PC-3 (cell line): ENCODE results near the gene SYVN1. TPM values are rescaled to one million over a fixed set of nuclear protein-coding genes. Genes with fewer than 3 reads are reported as not detected.

Experiments
- ATAC-seq: fragments of 200-7000 bp; cut with Tn5 transposase; 2 replicates; pipeline ENCODE4 v1.9.1; 2020; ENCODE audit warnings: mild to moderate bottlenecking, moderate library complexity
- BruUV-seq: library from RNA; stranded (reverse); fragments of 400-500 nt; replicated peaks from 2 replicates; lab custom pipeline; 2021; lab: Mats Ljungman, UMichigan
- CTCF ChIA-PET: fragments of 300-600 bp; sonication (Branson Sonifier 250); formaldehyde crosslinking; loops from one replicate; lab custom pipeline; 2022; ENCODE audit warnings: antibody characterized with exemption; lab: Charles Lee
- POLR2A ChIA-PET: fragments of 300-600 bp; sonication (Branson Sonifier 250); formaldehyde crosslinking; loops from one replicate; lab custom pipeline; 2022; ENCODE audit warnings: antibody characterized with exemption; ENCODE audit not compliant: unreplicated experiment; lab: Charles Lee
- DNase-seq: peaks from one replicate; pipeline ENCODE4 v3.0.0-alpha.2; 2015
- H2AFZ ChIP-seq: fragments of 300-600 bp; sonication (generic); 2 replicates; pipeline ENCODE4 v1.6.0; 2016; ENCODE audit warnings: antibody characterized with exemption, low read length
- H3F3A ChIP-seq: fragments of 300-600 bp; sonication (generic); one replicate; pipeline ENCODE4 v1.6.0; 2017; ENCODE audit warnings: antibody characterized with exemption, low read length, control low read depth, mild to moderate bottlenecking; ENCODE audit not compliant: unreplicated experiment
- H3K27ac ChIP-seq: fragments of 300-600 bp; sonication (generic); 2 replicates; pipeline ENCODE4 v1.5.1; 2016; ENCODE audit warnings: mild to moderate bottlenecking, low read length
- H3K27me3 ChIP-seq: fragments of 300-600 bp; sonication (generic); 2 replicates; pipeline ENCODE4 v1.6.1; 2016; ENCODE audit warnings: low read length, mixed read lengths
- H3K36me3 ChIP-seq: fragments of 300-600 bp; sonication (generic); 2 replicates; pipeline ENCODE4 v1.6.1; 2016; ENCODE audit warnings: low read depth, mixed run types, low read length, mixed read lengths
- H3K4me1 ChIP-seq: fragments of 300-600 bp; sonication (generic); 2 replicates; pipeline ENCODE4 v1.5.1; 2016; ENCODE audit warnings: low read length; ENCODE audit not compliant: insufficient read depth
- H3K4me2 ChIP-seq: fragments of 300-600 bp; sonication (generic); 2 replicates; pipeline ENCODE4 v1.6.0; 2016; ENCODE audit warnings: low read length
- H3K4me3 ChIP-seq: fragments of 300-600 bp; sonication (generic); 2 replicates; pipeline ENCODE4 v1.5.1; 2016; ENCODE audit warnings: mild to moderate bottlenecking, low read length, mixed read lengths
- H3K79me2 ChIP-seq: fragments of 300-600 bp; sonication (generic); 2 replicates; pipeline ENCODE4 v1.6.1; 2017; ENCODE audit warnings: low read length, mixed read lengths
- H3K9ac ChIP-seq: fragments of 300-600 bp; sonication (generic); 2 replicates; pipeline ENCODE4 v1.6.0; 2016; ENCODE audit warnings: mild to moderate bottlenecking, low read length
- H3K9me2 ChIP-seq: fragments of 300-600 bp; sonication (generic); replicated peaks from 2 replicates; pipeline ENCODE4 v1.6.1; 2016; ENCODE audit warnings: mixed run types, low read length, mixed read lengths
- H3K9me3 ChIP-seq: fragments of 300-600 bp; sonication (generic); 2 replicates; pipeline ENCODE4 v1.6.1; 2016; ENCODE audit warnings: low read length, mixed read lengths
- H4K20me1 ChIP-seq: fragments of 300-600 bp; sonication (generic); 2 replicates; pipeline ENCODE4 v1.6.1; 2016; ENCODE audit warnings: low read length, mixed read lengths
- EZH2 ChIP-seq: fragments of 300-600 bp; sonication (generic); IDR thresholded peaks from one replicate; pipeline ENCODE4 v1.6.1; 2017; ENCODE audit warnings: antibody characterized with exemption, mild to moderate bottlenecking, low read length; ENCODE audit not compliant: unreplicated experiment
- EZH2phosphoT487 ChIP-seq: fragments of 300-600 bp; sonication (generic); IDR thresholded peaks from 2 replicates; pipeline ENCODE4 v1.6.1; 2018; ENCODE audit warnings: mild to moderate bottlenecking, antibody characterized with exemption, low read length, borderline replicate concordance
- intact Hi-C: fragments of 100-400 bp; cut with micrococcal nuclease; formaldehyde crosslinking; loops from 2 replicates; pipeline ENCODE4 v1.9.0; 2023
- total RNA-seq: library from RNA; depleted of rRNA; stranded (reverse); fragments of >200 nt; gene quantifications from 2 replicates; pipeline ENCODE4 v1.2.3, GENCODE V29; 2014
- TF ChIP-seq, protein P1 (sequence below): fragments of 300-600 bp; sonication (generic); conservative IDR thresholded peaks from 2 replicates; pipeline ENCODE4 v1.5.1; 2017; ENCODE audit warnings: antibody characterized with exemption, low read depth, mild to moderate bottlenecking, low read length

SYVN1 gene
- total RNA-seq, 1 experiment from 2014 or later, result 22.3 TPM

GRCh38 chr11:65135633-65136145, 1.4 kb upstream of the SYVN1 start:
- Histone ChIP-seq H4K20me1 (no peaks in the 10 kb centered on the region; the same call in 1 of the 2 replicates), H2AFZ (peak overlapping the region; percentile 79), H3K4me2 (peak overlapping the region; percentile 96), H3K4me3 (peak overlapping the region; percentile 90), H3K79me2 (peaks cover 35% of the 10 kb centered on the region), H3K36me3 (peaks cover 22% of the 10 kb centered on the region; the same call in 1 of the 2 replicates), H3K27me3 (0 out of 2 replicates have a peak, but pooled peaks cover 3% of the 10 kb centered on the region), H3F3A (no peaks in the 10 kb centered on the region), H3K9ac (peak overlapping the region; percentile 98), H3K9me2 (no peaks in the 10 kb centered on the region), H3K27ac (peak overlapping the region; percentile 95), H3K9me3 (no peaks in the 10 kb centered on the region), H3K4me1 (peaks cover 16% of the 10 kb centered on the region)
- TF ChIP-seq EZH2 (no peak), EZH2phosphoT487 (no peak)
- TF ChIP-seq, protein P1, sequence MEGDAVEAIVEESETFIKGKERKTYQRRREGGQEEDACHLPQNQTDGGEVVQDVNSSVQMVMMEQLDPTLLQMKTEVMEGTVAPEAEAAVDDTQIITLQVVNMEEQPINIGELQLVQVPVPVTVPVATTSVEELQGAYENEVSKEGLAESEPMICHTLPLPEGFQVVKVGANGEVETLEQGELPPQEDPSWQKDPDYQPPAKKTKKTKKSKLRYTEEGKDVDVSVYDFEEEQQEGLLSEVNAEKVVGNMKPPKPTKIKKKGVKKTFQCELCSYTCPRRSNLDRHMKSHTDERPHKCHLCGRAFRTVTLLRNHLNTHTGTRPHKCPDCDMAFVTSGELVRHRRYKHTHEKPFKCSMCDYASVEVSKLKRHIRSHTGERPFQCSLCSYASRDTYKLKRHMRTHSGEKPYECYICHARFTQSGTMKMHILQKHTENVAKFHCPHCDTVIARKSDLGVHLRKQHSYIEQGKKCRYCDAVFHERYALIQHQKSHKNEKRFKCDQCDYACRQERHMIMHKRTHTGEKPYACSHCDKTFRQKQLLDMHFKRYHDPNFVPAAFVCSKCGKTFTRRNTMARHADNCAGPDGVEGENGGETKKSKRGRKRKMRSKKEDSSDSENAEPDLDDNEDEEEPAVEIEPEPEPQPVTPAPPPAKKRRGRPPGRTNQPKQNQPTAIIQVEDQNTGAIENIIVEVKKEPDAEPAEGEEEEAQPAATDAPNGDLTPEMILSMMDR, result no peak
- ATAC-seq, result no peak
- ChIA-PET CTCF (interaction anchor here (0.6 to 1.1 kb wide), 2 partner anchors 46 to 793 kb away, joined by 4 read pairs; partner anchors contain the start of gene CAPN1), POLR2A (interaction anchor here (0.6 to 1.8 kb wide), 6 partner anchors 13 to 64 kb away, joined by 3 to 24 read pairs (median 4); partner anchors contain the start of genes CAPN1, FAU and MRPL49)
- intact Hi-C loops, result loop anchor here (1.0 kb wide), 2 partner anchors 13 to 47 kb away; partner anchors contain the start of genes FAU and MRPL49
- DNase-seq, result no peak
- BruUV-seq, result no TSS peak

DNA sequence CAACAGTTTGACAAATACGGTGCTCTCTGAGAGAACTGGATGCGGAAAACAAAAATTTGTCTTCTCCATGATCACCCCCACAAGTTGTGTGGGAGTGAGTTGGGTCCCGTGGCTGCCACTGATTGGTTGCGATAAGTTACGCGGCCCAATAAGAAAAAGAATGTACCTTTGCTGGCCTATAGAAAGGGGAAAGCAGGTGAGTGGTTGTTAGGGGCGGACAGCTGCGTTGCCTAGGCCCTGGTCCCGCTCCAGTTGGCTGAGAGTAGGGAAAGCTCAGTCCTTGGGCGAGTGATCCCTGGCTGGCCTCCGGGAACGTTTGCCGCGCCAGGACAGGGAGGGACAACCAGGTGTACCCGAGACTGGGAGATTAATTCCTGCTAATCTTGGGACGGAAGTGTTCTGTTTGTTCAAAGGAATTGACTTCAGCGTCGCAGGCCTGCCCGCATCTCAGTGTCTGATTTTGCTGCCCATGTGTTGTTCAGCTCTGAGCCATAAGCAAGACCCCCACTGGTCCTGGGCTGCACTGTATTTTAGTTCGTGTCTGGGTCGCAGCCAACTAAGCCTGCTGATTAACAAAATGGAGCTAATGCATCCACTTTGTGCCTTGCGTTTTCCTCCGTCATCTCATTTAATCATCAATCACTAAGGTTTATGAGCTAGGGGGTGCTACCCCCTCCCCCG, 773 bp upstream of the SYVN1 start:
- Histone ChIP-seq H3K36me3 (peaks cover 22% of the 10 kb centered on the region; the same call in 1 of the 2 replicates), H3K4me3 (peak overlapping the region; percentile 90), H2AFZ (peak overlapping the region; percentile 87), H3K79me2 (peaks cover 35% of the 10 kb centered on the region), H3K27me3 (0 out of 2 replicates have a peak, but pooled peaks cover 2% of the 10 kb centered on the region), H3K27ac (peak overlapping the region; percentile 95), H3K9me3 (no peaks in the 10 kb centered on the region), H3K4me1 (peaks cover 16% of the 10 kb centered on the region), H3F3A (no peaks in the 10 kb centered on the region), H3K9me2 (no peaks in the 10 kb centered on the region), H3K4me2 (peak overlapping the region; percentile 96), H4K20me1 (no peaks in the 10 kb centered on the region; the same call in 1 of the 2 replicates), H3K9ac (peak overlapping the region; percentile 98)
- TF ChIP-seq, protein P1, result no peak
- TF ChIP-seq EZH2phosphoT487, result no peak
- TF ChIP-seq EZH2, result no peak
- intact Hi-C loops, result loop anchor here (1.0 kb wide), 2 partner anchors 13 to 47 kb away; partner anchors contain the start of genes FAU and MRPL49
- CTCF ChIA-PET, result interaction anchor here (0.6 to 1.1 kb wide), 3 partner anchors 46 to 793 kb away, joined by 3 to 4 read pairs (median 4); partner anchors contain the start of gene CAPN1
- DNase-seq (peak; percentile 99), ATAC-seq (peak; percentile 91)
- POLR2A ChIA-PET, result interaction anchor here (0.6 to 1.8 kb wide), 8 partner anchors 9 to 64 kb away, joined by 3 to 24 read pairs (median 4); partner anchors contain the start of genes CAPN1, FAU and MRPL49
- BruUV-seq, result TSS peak; percentile 84
